IMR-90 (cell line): ENCODE measurements around the gene RAB8A. TPM values are rescaled to one million over a fixed set of nuclear protein-coding genes. Genes with fewer than 3 reads are reported as not detected.

Experiments used
- ATAC-seq: fragments of 200-7000 bp; cut with Tn5 transposase; 2 replicates; pipeline ENCODE4 v1.9.1; 2020; ENCODE audit warnings: low read depth, mild to moderate bottlenecking, moderate library complexity
- BruUV-seq: library from RNA; stranded (reverse); fragments of 400-500 nt; replicated peaks from 2 replicates; lab custom pipeline; 2021; lab: Mats Ljungman, UMichigan
- CTCF ChIA-PET: fragments of 300-600 bp; formaldehyde crosslinking; extraction: SDS; loops from one replicate; lab custom pipeline; 2021; ENCODE audit warnings: antibody characterized with exemption; lab: Yijun Ruan, JAX
- POLR2A ChIA-PET: fragments of 300-600 bp; sonication (Branson Sonifier 250); formaldehyde crosslinking; loops from one replicate; lab custom pipeline; 2022; ENCODE audit warnings: antibody characterized with exemption; ENCODE audit not compliant: unreplicated experiment; lab: Charles Lee
- DNase-seq: peaks from one replicate; pipeline ENCODE4 v3.0.0; 2013
- H2AFZ ChIP-seq: replicated peaks from 2 replicates; pipeline ENCODE3; 2013; ENCODE audit warnings: low read length, mild to moderate bottlenecking; ENCODE audit not compliant: poor library complexity
- H2AK5ac ChIP-seq: 2 replicates; pipeline ENCODE4 v1.6.1; 2013; ENCODE audit warnings: low read depth, low read length, inconsistent platforms
- H2AK9ac ChIP-seq: replicated peaks from 2 replicates; pipeline ENCODE3; 2013; ENCODE audit warnings: mild to moderate bottlenecking, low read depth, low read length, moderate library complexity; ENCODE audit not compliant: poor library complexity
- H2BK120ac ChIP-seq: 2 replicates; pipeline ENCODE4 v1.6.1; 2013; ENCODE audit warnings: low read depth, low read length, inconsistent platforms
- H2BK15ac ChIP-seq: 3 replicates; pipeline ENCODE4 v1.6.1; 2013; ENCODE audit warnings: low read depth, low read length, inconsistent platforms
- H2BK20ac ChIP-seq: 2 replicates; pipeline ENCODE4 v1.6.1; 2013; ENCODE audit warnings: low read depth, mild to moderate bottlenecking, inconsistent platforms, low read length, moderate library complexity
- H2BK5ac ChIP-seq: 2 replicates; pipeline ENCODE4 v1.6.1; 2013; ENCODE audit warnings: mild to moderate bottlenecking, low read depth, low read length, inconsistent platforms; ENCODE audit not compliant: poor library complexity, severe bottlenecking
- H3K14ac ChIP-seq: replicated peaks from 2 replicates; pipeline ENCODE4 v1.6.1; 2013; ENCODE audit warnings: low read depth, low read length, inconsistent platforms
- H3K18ac ChIP-seq: 2 replicates; pipeline ENCODE4 v1.6.1; 2013; ENCODE audit warnings: low read depth, low read length, control low read depth
- H3K23ac ChIP-seq: 2 replicates; pipeline ENCODE4 v1.6.1; 2013; ENCODE audit warnings: low read depth, low read length, inconsistent platforms
- H3K27ac ChIP-seq: 2 replicates; pipeline ENCODE4 v1.5.1; 2013; ENCODE audit warnings: mild to moderate bottlenecking, control low read depth, low read length; ENCODE audit not compliant: insufficient read depth
- H3K27me3 ChIP-seq: 2 replicates; pipeline ENCODE4 v1.6.1; 2013; ENCODE audit warnings: low read length; ENCODE audit not compliant: control insufficient read depth, insufficient read depth
- H3K36me3 ChIP-seq: 2 replicates; pipeline ENCODE4 v1.6.1; 2013; ENCODE audit warnings: low read length, mixed read lengths; ENCODE audit not compliant: control insufficient read depth, insufficient read depth
- H3K4ac ChIP-seq: 2 replicates; pipeline ENCODE4 v1.6.1; 2013; ENCODE audit warnings: low read depth, low read length, inconsistent platforms
- H3K4me1 ChIP-seq: 2 replicates; pipeline ENCODE4 v1.6.1; 2013; ENCODE audit warnings: low read length, mixed read lengths; ENCODE audit not compliant: control insufficient read depth, insufficient read depth
- H3K4me2 ChIP-seq: 2 replicates; pipeline ENCODE4 v1.6.1; 2013; ENCODE audit warnings: low read depth, mild to moderate bottlenecking, control low read depth, low read length, moderate library complexity
- H3K4me3 ChIP-seq: 2 replicates; pipeline ENCODE4 v1.5.1; 2013; ENCODE audit warnings: low read depth, mild to moderate bottlenecking, control low read depth, low read length, moderate library complexity; ENCODE audit not compliant: insufficient read depth
- H3K56ac ChIP-seq: 2 replicates; pipeline ENCODE4 v1.6.1; 2013; ENCODE audit warnings: low read length, inconsistent platforms; ENCODE audit not compliant: insufficient read depth; ENCODE audit errors: extremely low read depth
- H3K79me1 ChIP-seq, 2 experiments: 2 replicates each; pipeline ENCODE4 v1.6.1; 2013; ENCODE audit warnings: low read length in 2 of 2, inconsistent platforms in 1 of 2, low read depth in 1 of 2
- H3K9ac ChIP-seq: 2 replicates; pipeline ENCODE4 v1.6.1; 2013; ENCODE audit warnings: low read depth, low read length, control low read depth
- H3K9me1 ChIP-seq: 2 replicates; pipeline ENCODE4 v1.6.1; 2013; ENCODE audit warnings: low read length, inconsistent platforms; ENCODE audit not compliant: insufficient read depth
- H3K9me3 ChIP-seq: 2 replicates; pipeline ENCODE4 v1.6.1; 2013; ENCODE audit warnings: low read length; ENCODE audit not compliant: control insufficient read depth, insufficient read depth
- H4K20me1 ChIP-seq: 2 replicates; pipeline ENCODE4 v1.6.1; 2013; ENCODE audit warnings: low read length, inconsistent platforms; ENCODE audit not compliant: insufficient read depth
- H4K5ac ChIP-seq: 2 replicates; pipeline ENCODE4 v1.6.1; 2013; ENCODE audit warnings: mild to moderate bottlenecking, low read depth, low read length, control low read depth
- H4K8ac ChIP-seq, 2 experiments: 2 replicates each; pipeline ENCODE4 v1.6.1; 2013; ENCODE audit warnings: low read depth in 2 of 2, low read length in 2 of 2, control low read depth in 1 of 2, inconsistent platforms in 1 of 2
- H4K91ac ChIP-seq: 2 replicates; pipeline ENCODE4 v1.6.1; 2013; ENCODE audit warnings: low read depth, low read length, inconsistent platforms; ENCODE audit not compliant: insufficient read depth
- MAZ ChIP-seq: IDR thresholded peaks from 2 replicates; pipeline ENCODE4 v1.6.1; 2012; ENCODE audit warnings: low read depth, mild to moderate bottlenecking, low read length, improper control_type of control experiment, moderate library complexity, borderline replicate concordance
- WGBS, 2 experiments: methylation state at CpG; one replicate each; pipeline versions ENCODE4 v1.1.5 to v1.1.7; 2013; ENCODE audit warnings: missing lambda C conversion rate in 2 of 2; ENCODE audit not compliant: insufficient read length in 1 of 2; ENCODE audit errors: extremely low coverage in 2 of 2; 5-methylcytosine and 5-hydroxymethylcytosine counted together
- dilution Hi-C: fragments of 300-500 bp; cut with HindIII; formaldehyde crosslinking; loops from one replicate; pipeline ENCODE4 v1.14.3; 2018; ENCODE audit warnings: low sequenced_read_pairs; ENCODE audit not compliant: unreplicated experiment
- in situ Hi-C: fragments of 300-500 bp; cut with MboI; formaldehyde crosslinking; loops from 3 replicates; pipeline ENCODE4 v1.14.3; 2019; ENCODE audit warnings: low sequenced_read_pairs, inconsistent platforms, mixed read lengths
- intact Hi-C: fragments of 100-400 bp; cut with micrococcal nuclease; formaldehyde crosslinking; loops from 2 replicates; pipeline ENCODE4 v1.10.0; 2022
- polyA plus RNA-seq, 3 experiments: library from polyadenylated mRNA; depleted of rRNA; stranded (reverse); fragments of >200 nt; gene quantifications; 2 replicates each; pipeline ENCODE4 v1.2.3, GENCODE V29; 2012; ENCODE audit warnings: low replicate concordance in 1 of 3
- total RNA-seq: library from RNA; depleted of rRNA; stranded (reverse); fragments of >200 nt; gene quantifications from 2 replicates; pipeline ENCODE4 v1.2.3, GENCODE V29; 2012
- TF ChIP-seq, protein P1 (sequence below): conservative IDR thresholded peaks from 2 replicates; pipeline ENCODE4 v1.5.1; 2012; ENCODE audit warnings: mild to moderate bottlenecking, low read depth, low read length, improper control_type of control experiment

Gene RAB8A
- total and polyA plus RNA-seq, 2 of the 4 experiments (the other 2 are of a cell fraction), result 64.5 to 135 TPM

DNA sequence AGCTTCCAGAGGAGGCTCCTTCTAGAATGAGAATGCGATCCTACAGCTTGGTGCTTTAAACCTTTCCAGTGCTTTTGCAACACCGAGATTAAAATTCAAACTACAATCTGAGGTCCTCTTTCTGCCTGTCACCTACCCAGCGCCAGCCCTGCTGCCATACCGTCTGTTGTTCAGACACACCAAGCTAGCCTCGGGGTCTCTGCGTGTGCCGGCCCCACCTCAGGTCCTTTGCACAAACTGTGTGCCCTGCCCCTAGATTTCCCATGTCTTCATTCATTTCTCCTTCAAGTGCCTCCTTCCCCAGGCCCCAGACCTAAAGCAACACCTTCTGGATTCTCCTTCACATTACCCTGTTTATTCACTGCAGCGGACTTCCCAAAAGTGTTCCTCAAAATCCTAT, 42.9 kb downstream of the RAB8A start:
- no peak overlapping the region for H2BK20ac ChIP-seq
- no peak overlapping the region for H3K4me3 ChIP-seq
- ChIA-PET POLR2A (no interaction called here), CTCF (no interaction called here)
- H4K8ac ChIP-seq, result no peak overlapping the region
- peak overlapping the region; percentile 50 for H2AK9ac ChIP-seq
- ATAC-seq (no peak), DNase-seq (no peak)
- no peaks in the 10 kb centered on the region for H4K20me1 ChIP-seq
- no peak overlapping the region for H3K23ac ChIP-seq
- no peak overlapping the region for H4K5ac ChIP-seq
- H3K79me1 ChIP-seq, result no peaks in the 10 kb centered on the region
- no peak overlapping the region for H3K56ac ChIP-seq
- no peak overlapping the region for H4K91ac ChIP-seq
- dilution Hi-C loops (no loop called here), in situ Hi-C loops (no loop called here), intact Hi-C loops (no loop called here)
- no peak overlapping the region for H2BK15ac ChIP-seq
- BruUV-seq, result no TSS peak
- H2BK120ac ChIP-seq, result no peak overlapping the region
- H3K4me2 ChIP-seq, result no peak overlapping the region
- TF ChIP-seq MAZ, result no peak
- TF ChIP-seq, protein P1, sequence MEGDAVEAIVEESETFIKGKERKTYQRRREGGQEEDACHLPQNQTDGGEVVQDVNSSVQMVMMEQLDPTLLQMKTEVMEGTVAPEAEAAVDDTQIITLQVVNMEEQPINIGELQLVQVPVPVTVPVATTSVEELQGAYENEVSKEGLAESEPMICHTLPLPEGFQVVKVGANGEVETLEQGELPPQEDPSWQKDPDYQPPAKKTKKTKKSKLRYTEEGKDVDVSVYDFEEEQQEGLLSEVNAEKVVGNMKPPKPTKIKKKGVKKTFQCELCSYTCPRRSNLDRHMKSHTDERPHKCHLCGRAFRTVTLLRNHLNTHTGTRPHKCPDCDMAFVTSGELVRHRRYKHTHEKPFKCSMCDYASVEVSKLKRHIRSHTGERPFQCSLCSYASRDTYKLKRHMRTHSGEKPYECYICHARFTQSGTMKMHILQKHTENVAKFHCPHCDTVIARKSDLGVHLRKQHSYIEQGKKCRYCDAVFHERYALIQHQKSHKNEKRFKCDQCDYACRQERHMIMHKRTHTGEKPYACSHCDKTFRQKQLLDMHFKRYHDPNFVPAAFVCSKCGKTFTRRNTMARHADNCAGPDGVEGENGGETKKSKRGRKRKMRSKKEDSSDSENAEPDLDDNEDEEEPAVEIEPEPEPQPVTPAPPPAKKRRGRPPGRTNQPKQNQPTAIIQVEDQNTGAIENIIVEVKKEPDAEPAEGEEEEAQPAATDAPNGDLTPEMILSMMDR, result no peak
- no peak overlapping the region for H3K14ac ChIP-seq
- H3K9ac ChIP-seq, result no peak overlapping the region
- no peak overlapping the region for H3K27ac ChIP-seq
- H3K18ac ChIP-seq, result no peak overlapping the region
- no peak overlapping the region for H2AK5ac ChIP-seq
- H3K4me1 ChIP-seq, result no peaks in the 10 kb centered on the region
- H2AFZ ChIP-seq, result no peak overlapping the region
- H3K36me3 ChIP-seq, result no peaks in the 10 kb centered on the region
- H2BK5ac ChIP-seq, result no peak overlapping the region
- 0 out of 2 replicates have a peak, but pooled peaks cover 2% of the 10 kb centered on the region for H3K9me1 ChIP-seq
- H3K4ac ChIP-seq, result no peak overlapping the region
- 60% methylated on average over 1 of the region's 8 CpGs; no CpG with 5 or more reads in 1 of the 2 experiments for WGBS, 2 experiments
- peaks cover 4% of the 10 kb centered on the region; the same call in 1 of the 2 replicates for H3K27me3 ChIP-seq
- H3K9me3 ChIP-seq, result no peaks in the 10 kb centered on the region
